ENCODE data around the gene ROBO2.

Gene ROBO2

GRCh38 chr3:77479021-77479420, 439.1 kb downstream of the ROBO2 start:
- no peak for DNase-seq (ENCODE audit: low read depth in 3 of 3)

GRCh38 chr3:77489216-77489615, 449.3 kb downstream of the ROBO2 start:
- DNase-seq (ENCODE audit: low read depth in 3 of 3): no peak

GRCh38 chr3:77491961-77492360, 452.1 kb downstream of the ROBO2 start:
- DNase-seq (ENCODE audit: low read depth in 3 of 3): no peak

GRCh38 chr3:77500721-77501120, 460.8 kb downstream of the ROBO2 start:
- no peak for DNase-seq (ENCODE audit: low read depth in 3 of 3)

- no peak for DNase-seq (ENCODE audit: low read depth in 3 of 3)
These were observed 466.5 kb downstream of the ROBO2 start for GRCh38 chr3:77506384-77506783.

GRCh38 chr3:77513542-77513941, 473.6 kb downstream of the ROBO2 start:
- no peak for DNase-seq (ENCODE audit: low read depth in 3 of 3)

- DNase-seq (ENCODE audit: low read depth in 3 of 3): no peak
These were observed 474.9 kb downstream of the ROBO2 start for GRCh38 chr3:77514766-77515165.

- DNase-seq (ENCODE audit: low read depth in 3 of 3): no peak
These were observed 484.6 kb downstream of the ROBO2 start for GRCh38 chr3:77524463-77524862.

- no peak for DNase-seq (ENCODE audit: low read depth in 3 of 3)
These were observed 485.2 kb downstream of the ROBO2 start for GRCh38 chr3:77524946-77525682.

- DNase-seq (ENCODE audit: low read depth in 3 of 3): no peak
These were observed 486.7 kb downstream of the ROBO2 start for GRCh38 chr3:77526573-77527113.

GRCh38 chr3:77529522-77529921, 489.6 kb downstream of the ROBO2 start:
- no peak for DNase-seq (ENCODE audit: low read depth in 3 of 3)

- DNase-seq (ENCODE audit: low read depth in 3 of 3): no peak
These were observed 491.0 kb downstream of the ROBO2 start for GRCh38 chr3:77530870-77531269.

GRCh38 chr3:77535116-77535515, 495.2 kb downstream of the ROBO2 start:
- DNase-seq (ENCODE audit: low read depth in 3 of 3): no peak

GRCh38 chr3:77536038-77536775, 496.3 kb downstream of the ROBO2 start:
- no peak for DNase-seq (ENCODE audit: low read depth in 3 of 3)

GRCh38 chr3:77539014-77539413, 499.1 kb downstream of the ROBO2 start:
- no peak for DNase-seq (ENCODE audit: low read depth in 3 of 3)

GRCh38 chr3:77539677-77540076, 499.8 kb downstream of the ROBO2 start:
- DNase-seq (ENCODE audit: low read depth in 3 of 3): no peak

- DNase-seq (ENCODE audit: low read depth in 3 of 3): no peak
These were observed 501.5 kb downstream of the ROBO2 start for GRCh38 chr3:77541203-77541922.

- no peak for DNase-seq (ENCODE audit: low read depth in 3 of 3)
These were observed 506.3 kb downstream of the ROBO2 start for GRCh38 chr3:77546246-77546645.

GRCh38 chr3:77549034-77549433, 509.1 kb downstream of the ROBO2 start:
- no peak for DNase-seq (ENCODE audit: low read depth in 3 of 3)

GRCh38 chr3:77553240-77553639, 513.3 kb downstream of the ROBO2 start:
- no peak for DNase-seq (ENCODE audit: low read depth in 3 of 3)

GRCh38 chr3:77562089-77562488, 522.2 kb downstream of the ROBO2 start:
- no peak for DNase-seq (ENCODE audit: low read depth in 3 of 3)

GRCh38 chr3:77563012-77563411, 523.1 kb downstream of the ROBO2 start:
- DNase-seq (ENCODE audit: low read depth in 3 of 3): no peak

Data from stimulated activated CD4-positive, alpha-beta T cell treated with anti-CD3 and anti-CD28 coated beads, TNF-alpha, amount 100 ng/mL, for 48 hours (primary cell).